ENCODE measurements around the gene FANCD2.

FANCD2 gene

DNA sequence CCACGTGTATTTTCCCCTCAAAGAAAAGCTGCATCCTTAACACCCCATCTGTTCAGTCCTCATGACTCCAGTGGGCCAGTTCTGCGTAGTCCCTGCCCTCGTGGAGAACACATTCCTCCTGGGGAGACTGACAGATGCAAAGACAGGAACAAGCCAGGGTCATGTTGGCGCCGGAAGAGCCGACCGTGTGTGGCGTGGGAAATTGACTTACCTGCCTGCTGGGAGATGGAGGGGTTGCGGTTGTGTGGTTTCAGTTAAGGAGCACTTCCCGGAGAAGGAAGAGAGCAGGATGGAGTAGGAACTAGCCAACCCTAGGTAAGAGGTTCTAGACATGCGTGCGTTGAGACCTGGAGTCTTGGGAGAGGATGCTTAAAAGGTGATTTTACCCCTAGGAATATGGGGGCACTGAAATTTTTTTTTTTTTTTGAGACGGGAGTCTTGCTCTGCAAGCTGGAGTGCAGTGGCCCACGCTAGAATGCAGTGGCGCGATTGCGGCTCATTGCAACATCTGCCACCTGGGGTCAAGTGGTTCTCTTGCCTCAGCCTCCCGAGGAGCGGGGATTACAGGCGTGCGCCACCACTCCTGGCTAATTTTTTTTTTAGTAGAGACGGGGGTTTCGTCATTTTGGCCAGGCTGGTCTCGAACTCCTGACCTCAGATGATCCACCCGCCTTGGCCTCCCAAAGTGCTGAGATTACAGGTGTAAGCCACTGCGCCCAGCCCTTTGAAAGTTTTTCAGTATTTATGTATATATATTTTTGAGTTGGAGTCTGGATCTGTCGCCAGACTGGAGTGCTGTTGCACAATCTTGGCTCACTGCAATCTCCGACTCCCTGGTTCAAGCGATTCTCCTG, 116.7 kb downstream of the FANCD2 start:
- no peaks in the 10 kb centered on the region; the same call in 1 of the 2 replicates for H3F3A ChIP-seq (ENCODE audit: control insufficient read depth, insufficient read depth)
- H3K79me2 ChIP-seq (ENCODE audit: control insufficient read depth, low read length) = peaks cover 67% of the 10 kb centered on the region
- H3K27ac ChIP-seq (ENCODE audit: low read depth, low read length) = peak overlapping the region; percentile 71
- no peaks in the 10 kb centered on the region for H3K9me2 ChIP-seq (replicated peaks; ENCODE audit: control insufficient read depth, low read length)
- H3K4me3 ChIP-seq (ENCODE audit: low read length) = peak overlapping the region; percentile 100
- peak overlapping the region; percentile 100 for H3K4me2 ChIP-seq (ENCODE audit: low read length)
- H3K36me3 ChIP-seq (ENCODE audit: control insufficient read depth, low read length) = peaks cover 52% of the 10 kb centered on the region
- H4K20me1 ChIP-seq (ENCODE audit: control insufficient read depth, insufficient read depth, low read depth, low read length) = peaks cover 22% of the 10 kb centered on the region; the same call in 1 of the 2 replicates
- H3K4me1 ChIP-seq (ENCODE audit: control insufficient read depth, low read length) = peaks cover 45% of the 10 kb centered on the region
- H3K9me3 ChIP-seq (ENCODE audit: control insufficient read depth, insufficient read depth, low read length) = no peaks in the 10 kb centered on the region
- no peaks in the 10 kb centered on the region; the same call in 1 of the 2 replicates for H3K27me3 ChIP-seq (ENCODE audit: control insufficient read depth, low read length)
- TF ChIP-seq, protein P1, sequence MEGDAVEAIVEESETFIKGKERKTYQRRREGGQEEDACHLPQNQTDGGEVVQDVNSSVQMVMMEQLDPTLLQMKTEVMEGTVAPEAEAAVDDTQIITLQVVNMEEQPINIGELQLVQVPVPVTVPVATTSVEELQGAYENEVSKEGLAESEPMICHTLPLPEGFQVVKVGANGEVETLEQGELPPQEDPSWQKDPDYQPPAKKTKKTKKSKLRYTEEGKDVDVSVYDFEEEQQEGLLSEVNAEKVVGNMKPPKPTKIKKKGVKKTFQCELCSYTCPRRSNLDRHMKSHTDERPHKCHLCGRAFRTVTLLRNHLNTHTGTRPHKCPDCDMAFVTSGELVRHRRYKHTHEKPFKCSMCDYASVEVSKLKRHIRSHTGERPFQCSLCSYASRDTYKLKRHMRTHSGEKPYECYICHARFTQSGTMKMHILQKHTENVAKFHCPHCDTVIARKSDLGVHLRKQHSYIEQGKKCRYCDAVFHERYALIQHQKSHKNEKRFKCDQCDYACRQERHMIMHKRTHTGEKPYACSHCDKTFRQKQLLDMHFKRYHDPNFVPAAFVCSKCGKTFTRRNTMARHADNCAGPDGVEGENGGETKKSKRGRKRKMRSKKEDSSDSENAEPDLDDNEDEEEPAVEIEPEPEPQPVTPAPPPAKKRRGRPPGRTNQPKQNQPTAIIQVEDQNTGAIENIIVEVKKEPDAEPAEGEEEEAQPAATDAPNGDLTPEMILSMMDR (IDR thresholded peaks at IDR 0.05; ENCODE audit: low read depth, low read length, poor library complexity, severe bottlenecking) = no peak
- no peak for TF ChIP-seq EZH2phosphoT487 (IDR thresholded peaks at IDR 0.05; ENCODE audit: borderline replicate concordance, low read length)

DNA sequence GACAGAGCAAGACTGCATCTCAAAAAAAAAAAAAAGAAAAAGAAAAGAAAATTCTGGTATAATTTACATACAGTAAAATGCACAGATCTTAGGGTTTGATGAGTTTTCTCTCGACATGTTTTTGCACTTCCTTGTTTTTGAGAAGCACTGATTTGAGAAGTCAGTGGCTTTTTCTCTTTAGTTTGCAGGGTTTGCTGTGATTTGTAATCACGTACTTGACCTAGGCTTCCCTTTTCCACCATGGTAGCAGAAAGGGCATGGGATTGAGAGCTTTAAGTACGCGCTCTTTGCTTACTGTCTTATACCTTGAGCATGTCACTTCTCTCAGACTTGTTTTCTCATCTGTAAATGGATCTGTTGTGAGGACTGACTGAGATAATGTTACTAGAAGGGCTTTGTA, 119.4 kb downstream of the FANCD2 start:
- Histone ChIP-seq H3K9me3 (ENCODE audit: control insufficient read depth, insufficient read depth, low read length) (no peaks in the 10 kb centered on the region), H3K27me3 (ENCODE audit: control insufficient read depth, low read length) (no peaks in the 10 kb centered on the region; the same call in 1 of the 2 replicates), H3K36me3 (ENCODE audit: control insufficient read depth, low read length) (peaks cover 75% of the 10 kb centered on the region), H3K4me3 (ENCODE audit: low read length) (peak overlapping the region; percentile 47), H3K4me1 (ENCODE audit: control insufficient read depth, low read length) (peaks cover 45% of the 10 kb centered on the region), H3K79me2 (ENCODE audit: control insufficient read depth, low read length) (peaks cover 91% of the 10 kb centered on the region), H3K9me2 (replicated peaks; ENCODE audit: control insufficient read depth, low read length) (no peaks in the 10 kb centered on the region), H3F3A (ENCODE audit: control insufficient read depth, insufficient read depth) (peaks cover 7% of the 10 kb centered on the region), H4K20me1 (ENCODE audit: control insufficient read depth, insufficient read depth, low read depth, low read length) (peaks cover 29% of the 10 kb centered on the region), H3K27ac (ENCODE audit: low read depth, low read length) (peak overlapping the region; percentile 11; the same call in 1 of the 2 replicates), H3K4me2 (ENCODE audit: low read length) (peak overlapping the region; percentile 100)
- TF ChIP-seq EZH2phosphoT487 (IDR thresholded peaks at IDR 0.05; ENCODE audit: borderline replicate concordance, low read length) = no peak
- TF ChIP-seq, protein P1 (IDR thresholded peaks at IDR 0.05; ENCODE audit: low read depth, low read length, poor library complexity, severe bottlenecking) = no peak

DNA sequence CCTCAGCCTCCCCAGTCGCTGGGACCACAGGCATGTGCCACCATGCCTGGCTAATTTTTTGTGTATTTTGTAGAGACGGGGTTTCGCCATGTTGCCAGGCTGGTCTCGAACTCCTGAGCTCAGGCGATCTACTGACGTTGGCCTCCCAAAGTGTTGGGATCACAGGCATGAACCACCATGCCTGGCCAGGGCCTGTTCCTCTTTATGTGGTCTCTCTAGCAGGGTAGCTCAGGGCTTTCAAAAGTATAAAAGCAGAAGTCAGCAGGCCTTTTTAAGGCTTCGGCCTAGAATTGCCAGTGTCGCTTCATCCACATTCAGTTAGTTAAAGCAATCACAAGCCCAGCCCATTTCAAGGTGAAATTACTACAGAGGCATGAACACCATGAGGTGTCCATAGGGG, 123.0 kb downstream of the FANCD2 start:
- no peaks in the 10 kb centered on the region for H3K27me3 ChIP-seq (ENCODE audit: control insufficient read depth, low read length)
- H3K36me3 ChIP-seq (ENCODE audit: control insufficient read depth, low read length) = peaks cover 80% of the 10 kb centered on the region
- no peak for TF ChIP-seq EZH2phosphoT487 (IDR thresholded peaks at IDR 0.05; ENCODE audit: borderline replicate concordance, low read length)
- TF ChIP-seq, protein P1 (IDR thresholded peaks at IDR 0.05; ENCODE audit: low read depth, low read length, poor library complexity, severe bottlenecking) = no peak
- peaks cover 23% of the 10 kb centered on the region for H3K4me1 ChIP-seq (ENCODE audit: control insufficient read depth, low read length)
- H4K20me1 ChIP-seq (ENCODE audit: control insufficient read depth, insufficient read depth, low read depth, low read length) = peaks cover 13% of the 10 kb centered on the region
- H3F3A ChIP-seq (ENCODE audit: control insufficient read depth, insufficient read depth) = peaks cover 12% of the 10 kb centered on the region
- H3K27ac ChIP-seq (ENCODE audit: low read depth, low read length) = no peak overlapping the region
- peaks cover 62% of the 10 kb centered on the region for H3K79me2 ChIP-seq (ENCODE audit: control insufficient read depth, low read length)
- no peak overlapping the region for H3K4me3 ChIP-seq (ENCODE audit: low read length)
- no peak overlapping the region for H3K4me2 ChIP-seq (ENCODE audit: low read length)
- H3K9me3 ChIP-seq (ENCODE audit: control insufficient read depth, insufficient read depth, low read length) = no peaks in the 10 kb centered on the region
- H3K9me2 ChIP-seq (replicated peaks; ENCODE audit: control insufficient read depth, low read length) = no peaks in the 10 kb centered on the region
